H9 (cell line): ENCODE data around the gene IL36RN. TPM values are rescaled to one million over a fixed set of nuclear protein-coding genes. Genes with fewer than 3 reads are reported as not detected.

ENCODE experiments used
- DNase-seq: peaks from one replicate; pipeline ENCODE4 v3.0.0-alpha.2; 2017
- H2AFZ ChIP-seq: one replicate; pipeline ENCODE4 v1.6.1; 2013; ENCODE audit warnings: mild to moderate bottlenecking, low read length, control low read depth, moderate library complexity
- H2AK5ac ChIP-seq: 2 replicates; pipeline ENCODE4 v1.6.1; 2013; ENCODE audit warnings: low read length, control low read depth, mixed read lengths; ENCODE audit not compliant: insufficient read length
- H2BK120ac ChIP-seq: one replicate; pipeline ENCODE4 v1.6.1; 2013; ENCODE audit warnings: low read depth, mild to moderate bottlenecking, low read length, control low read depth, inconsistent platforms; ENCODE audit not compliant: poor library complexity, severe bottlenecking
- H2BK12ac ChIP-seq: 2 replicates; pipeline ENCODE4 v1.6.1; 2013; ENCODE audit warnings: low read length, control low read depth, mixed read lengths, low read depth; ENCODE audit not compliant: insufficient read length
- H2BK15ac ChIP-seq: 2 replicates; pipeline ENCODE4 v1.6.1; 2013; ENCODE audit warnings: low read depth, low read length, control low read depth
- H2BK20ac ChIP-seq: one replicate; pipeline ENCODE4 v1.6.1; 2013; ENCODE audit warnings: low read depth, mild to moderate bottlenecking, low read length, control low read depth, inconsistent platforms; ENCODE audit not compliant: poor library complexity, severe bottlenecking
- H2BK5ac ChIP-seq: 2 replicates; pipeline ENCODE4 v1.6.1; 2013; ENCODE audit warnings: low read length, control low read depth, mixed read lengths; ENCODE audit not compliant: insufficient read length
- H3K14ac ChIP-seq: 2 replicates; pipeline ENCODE4 v1.6.1; 2013; ENCODE audit warnings: low read length, control low read depth; ENCODE audit not compliant: insufficient read depth
- H3K18ac ChIP-seq: 2 replicates; pipeline ENCODE4 v1.6.1; 2013; ENCODE audit warnings: low read depth, mild to moderate bottlenecking, mixed read lengths, low read length, control low read depth; ENCODE audit not compliant: insufficient read length
- H3K23ac ChIP-seq: 2 replicates; pipeline ENCODE4 v1.6.1; 2013; ENCODE audit warnings: low read length, control low read depth, mixed read lengths, low read depth; ENCODE audit not compliant: insufficient read length
- H3K23me2 ChIP-seq: 2 replicates; pipeline ENCODE4 v1.6.1; 2013; ENCODE audit warnings: low read depth, mild to moderate bottlenecking, mixed read lengths, low read length, control low read depth; ENCODE audit not compliant: insufficient read length, poor library complexity, severe bottlenecking
- H3K27ac ChIP-seq: 2 replicates; pipeline ENCODE4 v1.5.1; 2013; ENCODE audit warnings: low read length, control low read depth, mixed read lengths, low read depth; ENCODE audit not compliant: insufficient read length
- H3K27me3 ChIP-seq: 2 replicates; pipeline ENCODE4 v1.6.1; 2013; ENCODE audit warnings: low read length, control low read depth, inconsistent platforms; ENCODE audit not compliant: insufficient read depth
- H3K4ac ChIP-seq: 2 replicates; pipeline ENCODE4 v1.6.1; 2013; ENCODE audit warnings: low read depth, mild to moderate bottlenecking, control low read depth, inconsistent platforms, low read length, moderate library complexity
- H3K4me1 ChIP-seq: 2 replicates; pipeline ENCODE4 v1.6.1; 2013; ENCODE audit warnings: low read length, control low read depth, inconsistent platforms; ENCODE audit not compliant: insufficient read depth
- H3K4me2 ChIP-seq: 2 replicates; pipeline ENCODE4 v1.6.1; 2013; ENCODE audit warnings: low read length, control low read depth, mixed read lengths; ENCODE audit not compliant: insufficient read length, insufficient read depth
- H3K56ac ChIP-seq: 2 replicates; pipeline ENCODE4 v1.6.1; 2013; ENCODE audit warnings: low read depth, mild to moderate bottlenecking, mixed read lengths, low read length, control low read depth; ENCODE audit not compliant: insufficient read length
- H3K79me1 ChIP-seq: 2 replicates; pipeline ENCODE4 v1.6.1; 2013; ENCODE audit warnings: low read depth, mild to moderate bottlenecking, moderate library complexity, low read length, control low read depth, inconsistent platforms; ENCODE audit not compliant: insufficient read depth, poor library complexity, severe bottlenecking
- H3K79me2 ChIP-seq: 2 replicates; pipeline ENCODE4 v1.6.1; 2013; ENCODE audit warnings: low read length, control low read depth, inconsistent platforms; ENCODE audit not compliant: insufficient read depth
- H3K9ac ChIP-seq: 2 replicates; pipeline ENCODE4 v1.6.1; 2013; ENCODE audit warnings: low read length, control low read depth, mixed read lengths; ENCODE audit not compliant: insufficient read length; ENCODE audit errors: extremely low read depth
- H3K9me3 ChIP-seq: one replicate; pipeline ENCODE4 v1.6.1; 2013; ENCODE audit warnings: low read depth, low read length, inconsistent platforms; ENCODE audit not compliant: control insufficient read depth
- H3T11ph ChIP-seq: one replicate; pipeline ENCODE4 v1.6.1; 2013; ENCODE audit warnings: mild to moderate bottlenecking, low read length, control low read depth, inconsistent platforms
- H4K20me1 ChIP-seq: one replicate; pipeline ENCODE4 v1.6.1; 2013; ENCODE audit not compliant: control insufficient read depth, insufficient read length, insufficient read depth
- H4K5ac ChIP-seq: 2 replicates; pipeline ENCODE4 v1.6.1; 2013; ENCODE audit warnings: low read depth, mild to moderate bottlenecking, mixed read lengths, low read length, control low read depth; ENCODE audit not compliant: insufficient read length
- H4K8ac ChIP-seq: replicated peaks from 2 replicates; pipeline ENCODE4 v1.6.1; 2013; ENCODE audit warnings: low read length, control low read depth, mixed read lengths, low read depth; ENCODE audit not compliant: insufficient read length
- H4K91ac ChIP-seq: 2 replicates; pipeline ENCODE4 v1.6.1; 2013; ENCODE audit warnings: low read depth, mild to moderate bottlenecking, moderate library complexity, mixed read lengths, low read length, control low read depth; ENCODE audit not compliant: insufficient read length
- H3K27ac Mint-ChIP-seq, 3 experiments: 2 replicates in 2 of 3; 3 replicates in 1 of 3; pipeline ENCODE4 v1.8.0; 2020 to 2021; ENCODE audit warnings: mixed read lengths in 3 of 3, mild to moderate bottlenecking in 1 of 3, moderate library complexity in 1 of 3
- H3K27me3 Mint-ChIP-seq: 2 replicates; pipeline ENCODE4 v1.8.0; 2021; ENCODE audit warnings: low read depth, mild to moderate bottlenecking, moderate library complexity, mixed read lengths
- H3K36me3 Mint-ChIP-seq, 3 experiments: 2 replicates in 2 of 3; 3 replicates in 1 of 3; pipeline ENCODE4 v1.8.0; 2020 to 2021; ENCODE audit warnings: low read depth in 3 of 3, mixed read lengths in 3 of 3; ENCODE audit not compliant: insufficient read depth in 1 of 3
- H3K4me1 Mint-ChIP-seq, 2 experiments: 2 replicates each; pipeline ENCODE4 v1.8.0; 2020; ENCODE audit warnings: mixed read lengths in 2 of 2
- H3K4me3 Mint-ChIP-seq, 2 experiments: 2 replicates in 1 of 2; 3 replicates in 1 of 2; pipeline ENCODE4 v1.8.0; 2020 to 2021; ENCODE audit warnings: mild to moderate bottlenecking in 2 of 2, mixed read lengths in 2 of 2, moderate library complexity in 1 of 2
- H3K9me3 Mint-ChIP-seq, 2 experiments: 2 replicates in 1 of 2; 3 replicates in 1 of 2; pipeline ENCODE4 v1.8.0; 2020; ENCODE audit warnings: mild to moderate bottlenecking in 2 of 2, mixed read lengths in 2 of 2, moderate library complexity in 1 of 2
- CTCF ChIP-seq: fragments of 200-600 bp; sonication (generic); conservative IDR thresholded peaks from 3 replicates; pipeline ENCODE4 v1.8.0; 2021; ENCODE audit warnings: antibody characterized with exemption, mild to moderate bottlenecking
- WGBS: extraction: QIAGEN DNeasy Blood & Tissue Kit; methylation state at CpG from one replicate; pipeline ENCODE4 v1.1.7; 2013; ENCODE audit warnings: missing lambda C conversion rate, low lambda C conversion rate, mixed read lengths; ENCODE audit not compliant: insufficient read length; ENCODE audit errors: extremely low coverage; 5-methylcytosine and 5-hydroxymethylcytosine counted together
- total RNA-seq: library from RNA; stranded (reverse); gene quantifications from 2 replicates; pipeline ENCODE4 v1.2.1, GENCODE V29; 2021

IL36RN gene
- total RNA-seq, 1 experiment from 2014 or later: not detected

- Histone ChIP-seq H2BK12ac (no peak overlapping the region), H4K20me1 (no peaks in the 10 kb centered on the region), H3K14ac (no peak overlapping the region), H3K4me1 (no peaks in the 10 kb centered on the region), H3K56ac (no peak overlapping the region), H3K27me3 (no peaks in the 10 kb centered on the region; the same call in 1 of the 2 replicates), H2BK15ac (no peak overlapping the region), H3K9me3 (no peaks in the 10 kb centered on the region), H3K79me1 (no peaks in the 10 kb centered on the region), H3K9ac (no peak overlapping the region), H3K79me2 (no peaks in the 10 kb centered on the region), H3K18ac (no peak overlapping the region), H3K4me2 (no peak overlapping the region), H4K5ac (no peak overlapping the region), H2AK5ac (no peak overlapping the region), H4K91ac (no peak overlapping the region), H3K27ac (no peak overlapping the region), H3K23ac (no peak overlapping the region), H3K4ac (no peak overlapping the region), H2AFZ (no peak overlapping the region), H2BK5ac (no peak overlapping the region), H2BK20ac (no peak overlapping the region), H3K23me2 (no peaks in the 10 kb centered on the region), H4K8ac (no peak overlapping the region), H2BK120ac (no peak overlapping the region), H3T11ph (no peak overlapping the region)
- no peaks in the 10 kb centered on the region for H3K36me3 Mint-ChIP-seq
- H3K4me1 Mint-ChIP-seq: peaks cover 5 to 12% of the 10 kb centered on the region in 2 experiments; a peak in 3 of 4 replicates
- peaks cover 46% of the 10 kb centered on the region for H3K27me3 Mint-ChIP-seq
- DNase-seq: no peak
- no CpG with 5 or more reads among the region's 2 CpGs for WGBS
- peaks cover 0 to 29% of the 10 kb centered on the region in 2 experiments; a peak in 2 of 5 replicates for H3K9me3 Mint-ChIP-seq
- no peak overlapping the region for H3K4me3 Mint-ChIP-seq
- H3K27ac Mint-ChIP-seq: no peak overlapping the region
- TF ChIP-seq CTCF: no peak
These were observed 33.3 kb upstream of the IL36RN start for GRCh38 chr2:113025737-113026136.
